IPS DF 19.7 (cell line): ENCODE measurements around the gene RASGRF1.
"Not testable (repeated sequence)": the region's sequence is repeated elsewhere in the genome, so short reads cannot be mapped to it uniquely, and the experiment has no call there.

ENCODE experiments used
- DNase-seq: peaks from one replicate; pipeline ENCODE4 v3.0.0-alpha.2; 2013; ENCODE audit warnings: low read depth, low spot score

Gene RASGRF1

GRCh38 chr15:79042213-79042928, 48.2 kb downstream of the RASGRF1 start:
- no peak for DNase-seq

GRCh38 chr15:79041601-79042168, 48.9 kb downstream of the RASGRF1 start:
- DNase-seq: no peak

- DNase-seq: no peak
These were observed 52.7 kb downstream of the RASGRF1 start for GRCh38 chr15:79037848-79038247.

- DNase-seq: no peak
These were observed 54.3 kb downstream of the RASGRF1 start for GRCh38 chr15:79036323-79036722.

- no peak for DNase-seq
These were observed 54.8 kb downstream of the RASGRF1 start for GRCh38 chr15:79035814-79036213.

GRCh38 chr15:79035111-79035601, 55.4 kb downstream of the RASGRF1 start:
- DNase-seq: no peak

GRCh38 chr15:79034284-79034683, 56.3 kb downstream of the RASGRF1 start:
- no peak for DNase-seq

- DNase-seq: no peak
These were observed 57.9 kb downstream of the RASGRF1 start for GRCh38 chr15:79032656-79033055.

- no peak for DNase-seq
These were observed 58.8 kb downstream of the RASGRF1 start for GRCh38 chr15:79031821-79032220.

GRCh38 chr15:79031201-79031600, 59.4 kb downstream of the RASGRF1 start:
- DNase-seq: no peak

GRCh38 chr15:79030470-79030869, 60.1 kb downstream of the RASGRF1 start:
- no peak for DNase-seq

- DNase-seq: no peak
These were observed 62.1 kb downstream of the RASGRF1 start for GRCh38 chr15:79028411-79028964.

GRCh38 chr15:79027532-79028410, 62.8 kb downstream of the RASGRF1 start:
- DNase-seq: no peak

GRCh38 chr15:79025802-79026201, 64.8 kb downstream of the RASGRF1 start:
- DNase-seq: no peak

- DNase-seq: no peak
These were observed 65.4 kb downstream of the RASGRF1 start for GRCh38 chr15:79025201-79025600.

- DNase-seq: not testable (repeated sequence)
These were observed 66.1 kb downstream of the RASGRF1 start for GRCh38 chr15:79024493-79024892.

GRCh38 chr15:79023918-79024317, 66.7 kb downstream of the RASGRF1 start:
- no peak for DNase-seq

- DNase-seq: no peak
These were observed 67.1 kb downstream of the RASGRF1 start for GRCh38 chr15:79023546-79023890.

- no peak for DNase-seq
These were observed 71.6 kb downstream of the RASGRF1 start for GRCh38 chr15:79018960-79019359.

GRCh38 chr15:79017953-79018352, 72.6 kb downstream of the RASGRF1 start:
- DNase-seq: no peak

GRCh38 chr15:79016527-79017170, 73.9 kb downstream of the RASGRF1 start:
- DNase-seq: no peak

- no peak for DNase-seq
These were observed 75.2 kb downstream of the RASGRF1 start for GRCh38 chr15:79015416-79015815.
